Right lung (tissue), 5 donors: ENCODE data around the gene MED13L. TPM values are rescaled to one million over a fixed set of nuclear protein-coding genes. Genes with fewer than 3 reads are reported as not detected.

Source experiments
- DNase-seq, 2 donors: peaks; one replicate each; pipeline ENCODE4 v3.0.0-alpha.2; 2013
- polyA plus RNA-seq, 5 donors: library from polyadenylated mRNA; unstranded; fragments of 120-200 nt; gene quantifications; one replicate each; pipeline versions ENCODE4 v1.2.1 to v1.2.3, GENCODE V29; 2013; ENCODE audit warnings: inconsistent platforms in 1 of 5, low replicate concordance in 1 of 5; ENCODE audit not compliant: insufficient read length in 5 of 5, insufficient read depth in 1 of 5

MED13L gene
- polyA plus RNA-seq, 5 donors, result 56.1 to 104 (median 95.9) TPM

DNA sequence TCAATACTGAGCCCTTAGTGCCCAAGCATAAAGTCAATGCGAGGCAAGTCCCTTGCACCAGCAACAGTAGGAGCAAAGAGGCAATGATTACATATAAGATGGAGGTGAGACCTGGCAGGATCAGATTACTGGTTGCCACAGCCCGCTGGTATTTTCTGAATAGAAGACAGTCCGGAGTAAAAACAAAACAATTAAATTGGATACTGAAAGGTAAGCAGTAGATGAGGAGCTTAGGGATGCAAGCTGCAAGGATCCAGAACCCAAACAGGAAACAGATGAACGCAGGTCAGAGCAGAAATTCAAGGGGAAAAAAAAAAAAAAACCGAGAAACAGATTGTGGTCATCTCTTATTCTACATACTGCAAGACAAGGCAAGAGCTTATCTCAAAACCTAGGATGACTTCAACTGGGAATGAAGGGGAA, 119.6 kb downstream of the MED13L start:
- DNase-seq, result no peak

DNA sequence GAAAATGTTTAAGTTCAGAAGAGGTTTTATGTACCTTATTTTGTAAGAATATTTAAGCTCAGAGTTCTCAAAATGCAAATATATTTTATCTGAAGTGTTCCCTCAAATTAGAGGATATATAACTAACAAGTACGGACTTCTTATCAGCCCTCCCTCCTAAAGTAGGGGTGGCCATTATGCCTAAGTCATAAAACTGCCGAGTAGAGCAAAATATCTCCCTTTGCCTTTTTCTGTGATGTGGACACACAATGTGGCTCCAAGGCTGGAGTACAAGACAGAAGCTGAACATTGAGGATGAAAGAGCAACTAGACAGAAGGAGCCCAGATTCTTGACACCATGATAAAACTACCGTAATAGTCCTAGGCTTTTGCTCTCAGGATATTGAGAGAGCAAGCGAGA, 120.9 kb downstream of the MED13L start:
- DNase-seq, result no peak

DNA sequence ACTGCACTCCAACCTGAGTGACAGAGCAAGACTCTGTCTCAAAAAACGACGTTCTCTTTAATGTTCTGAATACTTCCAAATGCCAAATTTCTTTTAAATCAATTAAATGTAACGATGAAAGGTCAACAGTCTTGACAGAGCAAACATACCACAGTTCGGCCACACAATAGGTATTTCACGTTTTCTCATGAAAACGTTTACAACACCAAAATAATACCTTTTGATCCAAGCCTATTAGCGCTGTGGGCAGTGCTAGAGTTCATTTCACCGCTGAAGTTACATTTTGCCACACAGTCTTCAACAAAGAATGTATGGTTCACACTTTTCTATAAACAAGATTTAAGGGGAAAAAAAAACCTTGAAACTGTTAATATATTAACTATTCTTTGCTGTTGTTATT, 122.1 kb downstream of the MED13L start:
- no peak for DNase-seq

DNA sequence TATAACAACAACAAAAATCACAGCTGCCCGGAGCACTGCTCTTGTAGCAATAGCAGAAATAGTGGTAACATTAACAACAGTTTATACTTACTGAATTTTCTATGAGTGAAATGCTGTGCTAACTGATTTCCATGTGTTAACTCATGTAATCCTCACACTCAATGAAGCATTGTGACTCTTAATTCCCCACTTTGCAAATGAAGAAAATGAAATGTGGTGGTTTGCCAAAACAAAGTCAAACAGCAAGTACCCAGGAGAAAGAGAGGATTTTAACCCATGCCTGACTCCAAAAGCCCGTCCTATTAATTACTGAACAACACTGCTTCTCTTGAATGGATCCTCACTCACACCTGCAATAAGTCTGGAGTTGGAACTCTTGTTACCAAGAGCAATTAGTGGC, 123.5 kb downstream of the MED13L start:
- DNase-seq, result no peak

DNA sequence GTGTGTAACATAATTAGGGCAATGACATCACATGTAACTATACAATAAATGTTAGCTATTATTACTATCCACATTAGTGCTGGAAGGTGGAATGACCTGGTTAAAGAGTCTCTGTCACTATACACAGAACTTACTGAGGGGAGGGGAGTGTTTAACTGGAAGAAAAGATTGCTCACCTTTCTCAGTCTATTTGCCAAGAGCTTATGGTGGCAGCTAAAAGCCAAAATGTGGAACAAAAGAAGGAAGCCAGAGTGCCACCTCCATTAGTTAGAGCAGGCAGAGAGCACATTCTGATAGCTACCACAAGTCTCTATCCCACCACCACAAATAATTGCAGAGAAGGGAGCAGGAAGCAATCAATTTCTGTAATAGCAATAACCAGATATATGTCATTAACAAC, 124.4 kb downstream of the MED13L start:
- DNase-seq, result no peak

DNA sequence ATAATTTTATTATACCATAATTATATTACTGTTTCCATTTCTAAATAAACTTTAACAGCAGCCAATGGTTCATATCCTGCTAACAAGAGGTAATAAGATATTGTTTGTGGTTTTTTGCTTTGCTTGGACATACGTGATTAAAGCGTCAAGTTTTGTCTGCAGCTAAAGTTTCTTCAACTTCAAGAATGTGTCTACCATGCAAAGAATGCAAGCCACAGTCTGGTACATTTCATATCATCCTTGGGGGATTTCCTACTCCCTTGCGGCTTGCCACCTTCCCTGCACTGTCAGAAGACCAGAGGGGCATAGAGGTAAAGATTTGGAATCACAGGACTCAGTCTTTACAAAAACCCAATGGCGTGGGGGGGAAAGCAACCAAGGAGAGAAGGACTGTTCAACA, 125.2 kb downstream of the MED13L start:
- no peak for DNase-seq

DNA sequence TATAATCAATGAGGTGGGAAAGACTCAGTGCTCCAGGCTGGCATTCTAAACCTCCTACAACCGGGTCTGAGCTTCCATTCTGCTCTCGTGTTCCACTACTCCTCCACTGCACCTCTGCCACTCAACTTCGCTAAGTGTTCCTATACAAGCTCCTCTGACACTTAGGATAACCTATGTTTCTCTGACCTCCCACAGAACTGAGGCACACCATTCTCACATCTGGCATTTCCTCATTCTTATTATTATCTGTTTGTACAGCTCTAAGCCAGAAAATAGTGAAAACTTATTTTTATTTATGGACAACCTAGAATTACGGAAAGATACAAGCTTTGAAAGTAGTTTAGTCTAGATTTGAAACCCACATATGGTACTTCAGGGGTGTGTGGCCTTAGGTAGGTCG, 127.0 kb downstream of the MED13L start:
- no peak for DNase-seq

DNA sequence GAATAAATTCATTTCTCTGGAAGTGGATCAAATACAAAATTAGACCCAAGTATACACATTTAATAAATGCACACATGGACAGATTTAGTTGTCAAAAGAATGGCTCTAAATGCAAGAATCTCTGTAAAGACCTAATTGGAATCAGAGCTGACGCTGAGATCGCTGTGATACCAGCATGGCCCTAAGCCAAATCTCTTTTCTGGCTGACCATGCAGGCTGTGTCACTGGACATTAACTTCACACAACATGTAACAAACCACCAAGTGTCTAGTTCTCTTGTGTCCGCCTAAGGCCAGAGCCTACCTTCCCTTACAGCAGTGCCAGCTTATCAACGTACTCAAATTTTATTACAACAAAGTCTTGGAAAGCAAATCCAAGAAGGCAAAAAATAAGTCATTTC, 127.5 kb downstream of the MED13L start:
- DNase-seq, result no peak

DNA sequence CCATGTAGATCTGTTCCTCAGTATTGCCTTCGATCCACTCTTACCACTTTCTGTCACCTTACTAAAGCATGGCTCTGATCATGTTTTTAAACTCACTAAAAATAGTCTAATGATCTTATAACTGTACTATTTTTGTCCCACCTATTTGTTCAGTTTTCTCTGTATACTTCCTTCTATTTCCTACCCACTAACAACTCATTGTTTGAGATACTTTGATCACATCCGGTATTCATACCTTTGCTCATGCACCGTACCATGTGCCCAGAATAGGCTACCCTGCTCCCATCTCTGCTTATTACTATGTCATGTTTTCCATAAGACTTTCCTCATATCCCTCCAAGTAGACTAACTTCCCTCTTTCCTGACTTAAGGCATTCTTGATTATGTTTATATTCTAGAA, 128.6 kb downstream of the MED13L start:
- no peak for DNase-seq

DNA sequence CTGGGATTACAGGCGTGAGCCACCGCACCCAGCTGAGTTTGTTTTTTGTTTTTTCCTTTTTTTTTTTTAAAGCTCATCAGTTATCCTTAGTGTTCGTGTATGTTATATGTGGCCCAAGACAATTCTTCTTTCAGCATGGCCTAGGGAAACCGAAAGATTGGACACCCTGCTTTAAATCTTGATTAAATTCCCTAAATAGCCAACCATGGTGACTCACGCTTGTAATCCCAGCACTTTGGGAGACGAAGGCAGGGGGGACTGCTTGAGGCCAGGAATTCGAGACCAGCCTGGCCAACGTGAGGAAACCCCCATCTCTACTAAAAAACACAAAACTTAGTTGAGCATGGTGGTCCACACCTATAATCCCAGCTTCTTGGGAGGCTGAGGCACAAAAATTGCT, 131.1 kb downstream of the MED13L start:
- no peak for DNase-seq

DNA sequence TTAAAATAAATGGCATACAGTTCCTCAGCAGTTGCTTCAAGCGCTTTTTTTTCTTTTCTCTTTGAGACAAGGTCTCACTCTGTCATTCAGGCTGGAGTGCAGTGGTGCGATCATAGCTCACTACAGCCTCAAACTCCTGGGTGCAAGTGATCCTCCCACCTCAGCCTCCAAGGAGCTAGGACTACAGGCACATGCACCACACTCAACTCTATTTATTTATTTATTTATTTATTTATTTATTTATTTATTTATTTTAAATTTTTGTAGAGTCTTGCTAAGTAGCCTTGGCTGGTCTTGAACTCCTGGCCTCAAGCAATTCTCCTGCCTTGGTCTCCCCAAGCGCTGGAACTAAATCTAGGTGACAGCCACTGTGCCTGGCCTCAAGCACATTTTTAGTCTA, 132.0 kb downstream of the MED13L start:
- DNase-seq, result no peak

DNA sequence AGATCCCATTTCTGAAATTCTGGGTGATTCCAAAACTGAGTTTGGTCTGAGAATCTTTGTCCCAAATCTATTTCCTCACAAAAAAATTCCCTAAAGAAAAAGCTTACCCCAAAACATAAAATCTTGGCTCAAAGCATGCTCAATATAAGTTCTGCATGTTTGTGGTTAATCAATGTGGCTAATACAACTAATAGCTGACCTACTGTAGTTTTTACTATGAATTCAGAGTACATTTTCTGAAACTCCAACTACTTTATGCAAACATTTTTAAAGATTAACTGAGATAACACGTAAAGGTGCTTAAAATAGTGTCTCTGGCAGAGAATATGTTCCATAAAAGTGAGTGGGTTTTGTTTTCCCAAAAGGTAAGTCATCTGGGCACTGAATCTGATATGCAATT, 133.1 kb downstream of the MED13L start:
- DNase-seq, result no peak

DNA sequence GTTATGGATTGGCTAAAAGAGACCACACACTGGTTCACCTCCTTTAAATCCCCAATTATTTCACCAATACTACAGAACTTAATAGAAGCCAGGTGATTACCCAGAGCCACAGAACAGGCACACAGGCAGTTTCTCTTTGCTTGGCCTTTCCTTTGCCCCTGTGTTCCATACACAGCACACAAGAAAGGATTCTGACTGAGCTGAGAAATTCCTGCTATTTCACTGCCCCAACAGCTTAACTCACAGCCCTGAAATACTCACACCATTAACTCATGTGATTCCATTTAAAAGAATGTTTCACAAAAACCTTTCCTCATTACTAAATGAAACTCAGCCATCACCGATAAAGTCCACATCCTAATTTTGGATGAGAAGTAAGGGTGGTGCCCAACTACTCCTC, 133.6 kb downstream of the MED13L start:
- DNase-seq, result no peak

DNA sequence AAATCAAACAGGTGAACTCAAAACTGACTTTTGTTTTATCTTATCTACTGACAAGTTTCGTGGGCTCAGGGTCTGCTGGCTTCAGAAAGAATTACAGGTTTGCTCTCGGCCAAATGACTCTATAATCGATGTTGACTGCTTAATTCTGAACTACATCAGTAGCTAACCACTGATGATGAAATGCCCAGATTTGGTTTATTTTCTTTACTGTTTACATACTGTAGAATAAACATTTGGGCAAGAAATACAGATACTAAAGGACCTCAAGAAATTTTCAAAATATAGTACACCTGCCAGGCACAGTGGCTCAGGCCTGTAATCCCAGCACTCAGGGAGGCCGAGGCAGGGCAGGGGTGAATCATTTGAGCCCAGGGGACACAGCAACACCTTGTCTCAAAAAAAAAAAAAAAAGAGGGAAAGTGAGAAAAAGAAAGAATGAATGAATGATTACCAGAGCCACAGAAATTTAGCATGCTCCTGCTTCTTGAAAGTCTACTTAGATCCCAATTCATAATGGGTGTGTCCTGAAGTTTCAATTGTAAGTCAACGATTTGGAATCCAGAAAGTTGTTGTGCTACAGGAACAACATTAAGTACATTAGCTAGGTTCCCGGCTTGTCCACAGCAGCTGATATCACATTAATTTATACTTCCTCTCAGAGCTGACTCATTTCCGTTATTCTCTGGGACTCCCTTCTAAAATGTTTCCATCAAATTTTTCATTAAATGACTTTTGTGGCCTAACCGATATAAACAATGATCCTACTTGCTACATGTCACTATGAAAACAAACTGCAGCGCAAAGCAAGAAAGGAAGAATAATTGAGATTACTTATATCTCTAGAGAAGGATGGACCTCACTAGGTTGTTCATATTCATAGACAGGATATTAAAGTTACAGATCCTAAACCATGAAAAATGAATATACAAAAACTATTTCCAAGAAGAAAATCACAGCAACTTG, 134.3 kb downstream of the MED13L start:
- no peak for DNase-seq

DNA sequence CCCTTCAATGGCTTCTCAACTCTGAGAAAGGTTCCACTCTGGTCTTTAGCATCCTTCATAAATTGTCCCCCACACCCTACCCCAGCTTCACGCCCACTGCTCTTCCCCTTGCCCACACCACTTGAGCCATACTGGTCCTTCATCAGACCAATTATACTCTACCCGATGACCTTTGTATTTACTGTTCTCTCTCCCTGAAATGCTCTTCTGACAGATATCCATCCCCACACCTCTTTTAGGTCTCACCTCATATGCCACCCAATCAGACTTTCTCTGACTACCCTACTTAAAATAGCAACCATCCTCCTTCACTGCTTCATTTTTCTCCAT, 135.7 kb downstream of the MED13L start:
- DNase-seq, result no peak

DNA sequence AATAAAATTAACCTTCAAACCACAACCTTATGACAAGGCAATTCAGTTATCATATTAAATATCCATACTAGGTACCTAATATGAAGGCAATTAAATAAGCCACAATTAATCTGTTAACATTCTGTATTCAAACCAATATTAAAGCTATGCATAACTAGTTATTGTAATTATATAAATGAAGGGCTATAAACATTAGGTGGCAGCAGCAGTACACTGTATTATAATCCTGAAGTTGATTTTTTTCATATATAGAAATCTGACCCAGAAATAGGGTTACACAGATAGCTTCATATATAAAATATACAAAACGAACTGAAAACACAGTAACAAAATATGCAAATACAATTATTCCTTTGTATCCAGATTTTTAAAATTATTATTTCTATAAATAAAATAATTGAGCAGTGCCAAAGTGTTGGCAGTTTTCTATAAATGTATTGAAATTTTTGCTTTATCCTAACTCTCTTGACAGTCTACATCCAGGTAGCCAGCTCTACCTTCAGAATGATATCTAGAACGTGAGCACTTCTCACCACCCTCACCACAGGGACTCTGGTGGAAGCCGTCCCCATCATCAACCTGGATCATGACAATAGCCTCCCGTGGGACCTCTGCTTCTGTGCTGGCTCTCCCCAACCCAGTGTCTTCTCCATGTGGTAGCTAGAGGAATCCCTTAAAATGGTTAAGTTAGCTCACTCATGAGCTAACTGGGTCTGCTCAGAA, 136.2 kb downstream of the MED13L start:
- DNase-seq, result no peak

DNA sequence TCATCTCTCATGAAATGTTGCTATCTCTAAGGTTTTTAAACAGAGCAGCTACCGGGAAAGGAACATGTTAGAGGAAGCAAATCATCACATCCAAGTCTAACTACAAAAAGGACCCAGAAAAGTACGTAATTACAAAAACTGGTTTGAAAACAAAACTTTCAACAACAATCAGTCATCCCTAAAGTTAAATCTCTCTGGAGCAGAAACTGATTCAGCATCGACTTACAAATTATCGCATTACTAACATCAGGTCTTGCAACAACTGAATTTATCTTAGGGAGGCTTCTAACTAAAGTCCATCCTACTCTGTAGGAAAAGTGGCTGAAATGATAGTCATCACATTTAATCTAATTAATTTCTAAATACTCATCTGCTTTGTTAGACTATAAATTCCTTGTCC, 137.0 kb downstream of the MED13L start:
- no peak for DNase-seq

DNA sequence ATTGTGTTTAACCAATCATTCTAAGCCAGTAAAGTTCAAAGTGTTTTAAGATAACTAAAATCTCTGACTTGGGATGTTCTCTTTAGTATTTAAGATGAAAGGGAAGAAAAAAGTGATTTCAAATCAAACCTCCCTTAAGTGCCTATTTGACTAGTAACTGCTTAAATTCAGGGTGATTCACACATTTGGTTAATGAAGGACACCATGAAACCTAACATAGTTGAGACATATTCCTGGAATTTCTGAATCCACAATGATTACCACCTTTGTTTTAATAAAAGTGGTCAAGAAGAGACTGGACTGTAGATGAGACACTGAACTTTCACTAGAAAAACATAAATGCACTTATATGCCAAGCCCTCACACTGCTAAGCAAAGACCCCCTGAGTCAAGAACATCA, 138.7 kb downstream of the MED13L start:
- DNase-seq, result no peak

DNA sequence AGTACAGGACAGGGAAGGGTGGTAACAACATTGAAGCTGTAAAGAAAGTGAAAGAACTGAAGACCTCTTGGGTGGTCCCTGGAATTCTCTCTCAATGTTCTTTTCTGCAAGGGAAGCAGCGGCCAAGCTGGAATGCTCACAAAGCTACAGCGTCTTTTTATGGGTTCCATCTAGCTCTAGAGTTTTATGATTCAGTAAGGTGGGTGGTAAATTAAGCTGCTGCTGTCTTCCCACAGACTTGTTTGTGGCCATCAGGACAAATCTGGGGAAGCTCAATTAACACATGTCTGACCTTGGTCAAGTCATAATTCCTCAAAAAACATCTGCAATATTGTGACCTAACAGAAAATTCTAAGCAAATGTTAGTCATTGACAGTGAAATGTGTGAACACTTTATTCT, 139.1 kb downstream of the MED13L start:
- DNase-seq, result no peak

DNA sequence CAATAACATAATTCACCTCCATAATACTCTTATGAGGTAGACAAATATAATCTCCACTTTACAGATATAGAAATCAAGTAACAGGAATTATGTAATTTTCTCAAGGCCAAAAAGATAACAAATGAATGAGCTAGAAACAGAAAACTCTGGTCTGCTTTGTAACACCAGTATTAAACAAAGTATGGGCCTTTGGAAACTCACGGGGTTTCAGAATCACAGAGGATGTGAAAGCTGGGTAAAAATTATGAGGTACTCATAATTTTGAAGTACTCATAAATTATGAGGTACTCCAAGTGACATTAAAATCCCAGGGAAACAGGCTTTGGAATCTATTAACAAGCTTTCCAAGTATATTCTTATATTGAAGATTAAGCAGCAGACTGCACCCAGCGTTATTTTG, 140.2 kb downstream of the MED13L start:
- DNase-seq, result no peak

DNA sequence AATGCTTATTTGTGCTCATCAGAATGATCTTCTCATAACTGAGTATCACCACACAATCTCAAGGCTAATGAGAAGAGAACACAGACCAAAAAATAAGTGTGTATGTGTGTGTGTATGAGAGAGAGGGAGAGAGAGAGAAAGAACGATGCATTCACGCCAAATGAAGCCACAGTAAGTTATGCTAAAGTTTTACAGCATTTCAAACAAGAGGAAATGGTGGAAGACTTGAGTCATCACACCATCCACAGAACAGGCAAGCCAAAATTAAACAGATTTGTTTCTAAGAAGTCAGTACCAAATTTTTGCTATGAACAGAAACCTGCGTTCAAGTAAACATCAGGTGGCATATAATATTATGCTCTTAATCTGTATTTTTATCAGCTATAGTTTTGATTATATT, 141.2 kb downstream of the MED13L start:
- DNase-seq, result no peak

DNA sequence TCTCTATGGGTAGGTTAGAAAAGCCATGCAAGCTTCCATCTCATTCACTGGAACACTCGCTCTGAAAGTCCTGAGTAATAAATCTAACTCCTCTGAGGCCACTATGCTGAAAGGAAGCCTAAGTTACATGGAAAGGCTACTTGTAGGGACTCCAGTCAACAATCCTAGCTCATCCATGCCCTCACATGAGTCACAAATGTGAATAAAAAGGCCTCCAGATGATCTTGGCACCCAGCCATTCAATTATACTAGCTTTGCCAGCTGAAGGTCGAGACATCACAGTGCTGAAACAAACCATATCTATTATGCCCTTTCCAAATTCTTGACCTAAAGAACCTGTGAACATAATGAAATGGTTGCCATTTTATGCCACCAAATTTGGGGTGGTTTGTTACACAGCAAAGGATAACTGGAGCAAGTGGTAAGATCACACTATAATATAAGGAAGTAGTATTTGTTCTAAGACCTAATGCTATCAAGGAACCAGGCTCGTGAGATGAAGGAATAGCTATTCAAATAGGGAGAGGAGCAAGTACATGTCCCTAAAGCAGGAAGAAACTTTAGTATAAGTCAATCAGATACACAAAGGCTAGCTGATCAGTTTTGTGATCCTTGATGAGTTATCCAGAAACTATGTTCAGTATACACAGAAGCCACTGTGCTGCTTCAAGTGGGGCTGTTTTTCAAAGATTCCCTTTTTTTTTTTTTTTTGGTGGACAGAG, 142.1 kb downstream of the MED13L start:
- no peak for DNase-seq
